GM23338 (cell line): Measurements from ENCODE around the gene MAGI1. TPM values are rescaled to one million over a fixed set of nuclear protein-coding genes. Genes with fewer than 3 reads are reported as not detected.

Source experiments
- ATAC-seq: fragments of 200-7000 bp; cut with Tn5 transposase; 3 replicates; pipeline ENCODE4 v1.9.1; 2020
- DNase-seq: peaks from one replicate; pipeline ENCODE4 v3.0.0-alpha.2; 2015; ENCODE audit warnings: low spot score
- H2AFZ ChIP-seq: fragments of 200-600 bp; sonication (generic); 2 replicates; pipeline ENCODE4 v1.8.0; 2016; ENCODE audit warnings: antibody characterized with exemption, mild to moderate bottlenecking, moderate library complexity
- H3F3A ChIP-seq: fragments of 200-600 bp; sonication (generic); replicated peaks from 2 replicates; pipeline ENCODE4 v1.8.0; 2017; ENCODE audit warnings: antibody characterized with exemption, mixed run types, low read depth
- H3K27ac ChIP-seq: fragments of 200-600 bp; sonication (generic); 2 replicates; pipeline ENCODE4 v1.6.1; 2016; ENCODE audit warnings: low read depth
- H3K27me3 ChIP-seq: fragments of 200-600 bp; sonication (generic); 2 replicates; pipeline ENCODE4 v1.8.0; 2016; ENCODE audit warnings: mild to moderate bottlenecking, mixed run types, moderate library complexity; ENCODE audit not compliant: insufficient read depth
- H3K36me3 ChIP-seq: fragments of 200-600 bp; sonication (generic); 2 replicates; pipeline ENCODE4 v1.8.0; 2016; ENCODE audit warnings: mild to moderate bottlenecking; ENCODE audit not compliant: insufficient read depth
- H3K4me1 ChIP-seq: fragments of 200-600 bp; sonication (generic); 2 replicates; pipeline ENCODE4 v1.8.0; 2016; ENCODE audit warnings: mild to moderate bottlenecking, moderate library complexity; ENCODE audit not compliant: insufficient read depth
- H3K4me2 ChIP-seq: fragments of 200-600 bp; sonication (generic); 2 replicates; pipeline ENCODE4 v1.7.1; 2017; ENCODE audit warnings: mixed run types
- H3K4me3 ChIP-seq: fragments of 200-600 bp; sonication (generic); 2 replicates; pipeline ENCODE4 v1.6.1; 2016; ENCODE audit warnings: mixed run types
- H3K79me2 ChIP-seq: fragments of 200-600 bp; sonication (generic); replicated peaks from 2 replicates; pipeline ENCODE4 v1.8.0; 2017; ENCODE audit warnings: mild to moderate bottlenecking; ENCODE audit not compliant: insufficient read depth
- H3K9me2 ChIP-seq: fragments of 200-600 bp; sonication (generic); 2 replicates; pipeline ENCODE4 v1.8.0; 2017; ENCODE audit not compliant: insufficient read depth
- H4K20me1 ChIP-seq: fragments of 200-600 bp; sonication (generic); replicated peaks from 2 replicates; pipeline ENCODE4 v1.8.0; 2017; ENCODE audit warnings: mild to moderate bottlenecking; ENCODE audit not compliant: insufficient read depth
- H3K27ac Mint-ChIP-seq: 2 replicates; pipeline ENCODE4 v1.8.0; 2020; ENCODE audit warnings: inconsistent platforms, mild to moderate bottlenecking, moderate library complexity, mixed read lengths
- H3K27me3 Mint-ChIP-seq: 3 replicates; pipeline ENCODE4 v1.8.0; 2022; ENCODE audit warnings: low read depth, mild to moderate bottlenecking, moderate library complexity, mixed read lengths, inconsistent platforms; ENCODE audit not compliant: insufficient read depth, poor library complexity
- H3K36me3 Mint-ChIP-seq: 3 replicates; pipeline ENCODE4 v1.8.0; 2021; ENCODE audit warnings: low read depth, mild to moderate bottlenecking, inconsistent platforms, moderate library complexity, mixed read lengths
- H3K4me1 Mint-ChIP-seq: 3 replicates; pipeline ENCODE4 v1.8.0; 2020; ENCODE audit warnings: mild to moderate bottlenecking, inconsistent platforms, mixed read lengths
- H3K4me3 Mint-ChIP-seq: 3 replicates; pipeline ENCODE4 v1.8.0; 2021; ENCODE audit warnings: moderate library complexity, mild to moderate bottlenecking, inconsistent platforms, mixed read lengths
- H3K9me3 Mint-ChIP-seq: 3 replicates; pipeline ENCODE4 v1.8.0; 2020; ENCODE audit warnings: moderate library complexity, mild to moderate bottlenecking, inconsistent platforms, mixed read lengths
- CREB1 ChIP-seq: fragments of 250-450 bp; sonication (Bioruptor Pico); IDR thresholded peaks from 2 replicates; pipeline ENCODE4 v1.5.0; 2020; ENCODE audit warnings: low read depth, mild to moderate bottlenecking, moderate library complexity
- CTCF ChIP-seq, 2 experiments: fragments of 200-600 bp in 1 of 2; sonication (generic) in 1 of 2; conservative IDR thresholded peaks; 2 replicates each; pipeline versions ENCODE4 v1.5.1 to v1.6.1; 2016 to 2017; ENCODE audit warnings: antibody characterized with exemption in 2 of 2, low read depth in 2 of 2, mild to moderate bottlenecking in 2 of 2, moderate library complexity in 1 of 2
- ETS1 ChIP-seq: IDR thresholded peaks from 2 replicates; pipeline ENCODE4 v1.6.1; 2016; ENCODE audit warnings: antibody characterized with exemption
- EZH2 ChIP-seq: fragments of 200-600 bp; sonication (generic); IDR thresholded peaks from one replicate; pipeline ENCODE4 v1.8.0; 2017; ENCODE audit warnings: antibody characterized with exemption, mild to moderate bottlenecking, low read depth; ENCODE audit not compliant: unreplicated experiment
- EZH2phosphoT487 ChIP-seq: fragments of 200-600 bp; sonication (generic); IDR thresholded peaks from one replicate; pipeline ENCODE4 v1.8.1; 2018; ENCODE audit warnings: antibody characterized with exemption; ENCODE audit not compliant: unreplicated experiment
- JUNB ChIP-seq: IDR thresholded peaks from one replicate; pipeline ENCODE4 v1.6.1; 2016; ENCODE audit warnings: antibody characterized with exemption; ENCODE audit not compliant: unreplicated experiment
- NANOG ChIP-seq: IDR thresholded peaks from 2 replicates; pipeline ENCODE4 v1.6.1; 2016; ENCODE audit warnings: antibody characterized with exemption, borderline replicate concordance
- POLR2AphosphoS5 ChIP-seq: IDR thresholded peaks from 2 replicates; pipeline ENCODE4 v1.6.1; 2016; ENCODE audit warnings: antibody characterized with exemption, low read depth
- REST ChIP-seq: IDR thresholded peaks from one replicate; pipeline ENCODE4 v1.6.1; 2018; ENCODE audit warnings: antibody characterized with exemption; ENCODE audit not compliant: unreplicated experiment
- STAT1 ChIP-seq: IDR thresholded peaks from one replicate; pipeline ENCODE4 v1.6.1; 2016; ENCODE audit warnings: antibody characterized with exemption; ENCODE audit not compliant: unreplicated experiment
- ZNF114 ChIP-seq: fragments of 250-450 bp; sonication (Bioruptor Pico); IDR thresholded peaks from 2 replicates; pipeline ENCODE4 v1.5.0; 2020; ENCODE audit warnings: mild to moderate bottlenecking, moderate library complexity
- ZNF331 ChIP-seq: fragments of 250-450 bp; sonication (Bioruptor Pico); IDR thresholded peaks from 2 replicates; pipeline ENCODE4 v1.5.0; 2020; ENCODE audit warnings: low read depth, mild to moderate bottlenecking, moderate library complexity
- polyA plus RNA-seq: library from polyadenylated mRNA; unstranded; fragments of >200 nt; fragmentation: Nextera tagmentation; extraction: Ambion mirVana; gene quantifications from 2 replicates; pipeline ENCODE4 v1.2.1, GENCODE V29; 2016
- total RNA-seq: library from RNA; depleted of rRNA; stranded (reverse); fragments of >200 nt; shearing (Covaris generic); gene quantifications from 2 replicates; pipeline ENCODE4 v1.2.3, GENCODE V29; 2014
- TF ChIP-seq, protein P1 (sequence below): fragments of 250-450 bp; sonication (Bioruptor Pico); IDR thresholded peaks from 2 replicates; pipeline ENCODE4 v1.5.0; 2020; ENCODE audit warnings: mild to moderate bottlenecking, moderate library complexity

The MAGI1 gene
- total and polyA plus RNA-seq, 2 experiments from 2014 or later: 27.4 to 71.2 TPM

DNA sequence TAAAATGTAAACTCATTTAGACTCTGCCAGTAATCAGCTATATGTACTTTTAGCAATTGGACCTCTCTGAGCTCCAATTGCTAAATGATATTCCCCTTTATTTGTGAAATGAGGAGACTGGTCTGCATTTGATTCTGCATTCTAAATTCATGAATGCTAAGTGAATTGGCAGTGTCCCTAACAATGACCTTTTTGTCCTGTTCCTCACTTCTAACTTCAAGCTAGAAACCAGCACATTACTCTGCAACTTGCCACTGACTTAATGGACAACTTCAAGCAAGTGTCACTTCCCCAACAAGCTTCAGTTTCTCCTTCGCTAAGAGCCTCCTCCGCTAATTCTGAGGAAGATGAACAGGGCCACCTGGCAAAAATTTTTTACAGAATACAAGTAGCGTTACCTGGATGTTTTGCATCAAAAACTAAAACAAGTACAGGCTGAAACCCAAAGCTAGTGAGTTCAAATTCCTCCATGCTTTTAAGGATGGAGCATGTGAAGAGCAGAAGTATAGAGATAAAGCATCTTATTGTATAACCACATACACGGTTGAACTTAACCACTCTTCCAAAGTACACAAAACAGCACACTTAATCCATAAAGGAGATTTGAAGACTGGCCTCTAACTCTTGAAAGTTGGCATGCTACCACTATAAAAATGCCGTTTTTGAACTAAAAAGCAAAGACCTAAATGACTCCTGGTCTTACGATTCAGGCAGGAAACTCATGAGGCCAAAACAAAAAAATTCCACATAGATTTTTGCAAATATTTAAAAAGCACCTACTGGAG lies 207.6 kb downstream of the MAGI1 start:
- no peak overlapping the region for H3K4me3 ChIP-seq
- Mint-ChIP-seq H3K36me3 (no peaks in the 10 kb centered on the region), H3K27ac (no peak overlapping the region), H3K9me3 (no peaks in the 10 kb centered on the region), H3K4me3 (no peak overlapping the region), H3K4me1 (peaks cover 65% of the 10 kb centered on the region), H3K27me3 (peaks cover 2% of the 10 kb centered on the region)
- no peak overlapping the region for H2AFZ ChIP-seq
- H3K4me1 ChIP-seq: peaks cover 30% of the 10 kb centered on the region
- DNase-seq (no peak), ATAC-seq (no peak)
- H3K27ac ChIP-seq: no peak overlapping the region
- no peaks in the 10 kb centered on the region for H3K36me3 ChIP-seq
- H3K27me3 ChIP-seq: no peaks in the 10 kb centered on the region
- no peak overlapping the region for H3K4me2 ChIP-seq
- H3F3A ChIP-seq: no peaks in the 10 kb centered on the region
- H3K9me2 ChIP-seq: no peaks in the 10 kb centered on the region; the same call in 1 of the 2 replicates
- peaks cover 4% of the 10 kb centered on the region; the same call in 1 of the 2 replicates for H4K20me1 ChIP-seq
- H3K79me2 ChIP-seq: peaks cover 20% of the 10 kb centered on the region; the same call in 1 of the 2 replicates
- TF ChIP-seq EZH2 (no peak), STAT1 (no peak), ZNF114 (CRISPR knock-in tag) (no peak), NANOG (no peak), REST (no peak), EZH2phosphoT487 (no peak), CTCF (conservative IDR thresholded peaks at IDR 0.05; ENCODE audit: low read depth in 2 of 2) (no peak), ZNF331 (no peak), CREB1 (CRISPR knock-in tag) (no peak), ETS1 (no peak), JUNB (no peak), POLR2AphosphoS5 (no peak)
- TF ChIP-seq, protein P1, sequence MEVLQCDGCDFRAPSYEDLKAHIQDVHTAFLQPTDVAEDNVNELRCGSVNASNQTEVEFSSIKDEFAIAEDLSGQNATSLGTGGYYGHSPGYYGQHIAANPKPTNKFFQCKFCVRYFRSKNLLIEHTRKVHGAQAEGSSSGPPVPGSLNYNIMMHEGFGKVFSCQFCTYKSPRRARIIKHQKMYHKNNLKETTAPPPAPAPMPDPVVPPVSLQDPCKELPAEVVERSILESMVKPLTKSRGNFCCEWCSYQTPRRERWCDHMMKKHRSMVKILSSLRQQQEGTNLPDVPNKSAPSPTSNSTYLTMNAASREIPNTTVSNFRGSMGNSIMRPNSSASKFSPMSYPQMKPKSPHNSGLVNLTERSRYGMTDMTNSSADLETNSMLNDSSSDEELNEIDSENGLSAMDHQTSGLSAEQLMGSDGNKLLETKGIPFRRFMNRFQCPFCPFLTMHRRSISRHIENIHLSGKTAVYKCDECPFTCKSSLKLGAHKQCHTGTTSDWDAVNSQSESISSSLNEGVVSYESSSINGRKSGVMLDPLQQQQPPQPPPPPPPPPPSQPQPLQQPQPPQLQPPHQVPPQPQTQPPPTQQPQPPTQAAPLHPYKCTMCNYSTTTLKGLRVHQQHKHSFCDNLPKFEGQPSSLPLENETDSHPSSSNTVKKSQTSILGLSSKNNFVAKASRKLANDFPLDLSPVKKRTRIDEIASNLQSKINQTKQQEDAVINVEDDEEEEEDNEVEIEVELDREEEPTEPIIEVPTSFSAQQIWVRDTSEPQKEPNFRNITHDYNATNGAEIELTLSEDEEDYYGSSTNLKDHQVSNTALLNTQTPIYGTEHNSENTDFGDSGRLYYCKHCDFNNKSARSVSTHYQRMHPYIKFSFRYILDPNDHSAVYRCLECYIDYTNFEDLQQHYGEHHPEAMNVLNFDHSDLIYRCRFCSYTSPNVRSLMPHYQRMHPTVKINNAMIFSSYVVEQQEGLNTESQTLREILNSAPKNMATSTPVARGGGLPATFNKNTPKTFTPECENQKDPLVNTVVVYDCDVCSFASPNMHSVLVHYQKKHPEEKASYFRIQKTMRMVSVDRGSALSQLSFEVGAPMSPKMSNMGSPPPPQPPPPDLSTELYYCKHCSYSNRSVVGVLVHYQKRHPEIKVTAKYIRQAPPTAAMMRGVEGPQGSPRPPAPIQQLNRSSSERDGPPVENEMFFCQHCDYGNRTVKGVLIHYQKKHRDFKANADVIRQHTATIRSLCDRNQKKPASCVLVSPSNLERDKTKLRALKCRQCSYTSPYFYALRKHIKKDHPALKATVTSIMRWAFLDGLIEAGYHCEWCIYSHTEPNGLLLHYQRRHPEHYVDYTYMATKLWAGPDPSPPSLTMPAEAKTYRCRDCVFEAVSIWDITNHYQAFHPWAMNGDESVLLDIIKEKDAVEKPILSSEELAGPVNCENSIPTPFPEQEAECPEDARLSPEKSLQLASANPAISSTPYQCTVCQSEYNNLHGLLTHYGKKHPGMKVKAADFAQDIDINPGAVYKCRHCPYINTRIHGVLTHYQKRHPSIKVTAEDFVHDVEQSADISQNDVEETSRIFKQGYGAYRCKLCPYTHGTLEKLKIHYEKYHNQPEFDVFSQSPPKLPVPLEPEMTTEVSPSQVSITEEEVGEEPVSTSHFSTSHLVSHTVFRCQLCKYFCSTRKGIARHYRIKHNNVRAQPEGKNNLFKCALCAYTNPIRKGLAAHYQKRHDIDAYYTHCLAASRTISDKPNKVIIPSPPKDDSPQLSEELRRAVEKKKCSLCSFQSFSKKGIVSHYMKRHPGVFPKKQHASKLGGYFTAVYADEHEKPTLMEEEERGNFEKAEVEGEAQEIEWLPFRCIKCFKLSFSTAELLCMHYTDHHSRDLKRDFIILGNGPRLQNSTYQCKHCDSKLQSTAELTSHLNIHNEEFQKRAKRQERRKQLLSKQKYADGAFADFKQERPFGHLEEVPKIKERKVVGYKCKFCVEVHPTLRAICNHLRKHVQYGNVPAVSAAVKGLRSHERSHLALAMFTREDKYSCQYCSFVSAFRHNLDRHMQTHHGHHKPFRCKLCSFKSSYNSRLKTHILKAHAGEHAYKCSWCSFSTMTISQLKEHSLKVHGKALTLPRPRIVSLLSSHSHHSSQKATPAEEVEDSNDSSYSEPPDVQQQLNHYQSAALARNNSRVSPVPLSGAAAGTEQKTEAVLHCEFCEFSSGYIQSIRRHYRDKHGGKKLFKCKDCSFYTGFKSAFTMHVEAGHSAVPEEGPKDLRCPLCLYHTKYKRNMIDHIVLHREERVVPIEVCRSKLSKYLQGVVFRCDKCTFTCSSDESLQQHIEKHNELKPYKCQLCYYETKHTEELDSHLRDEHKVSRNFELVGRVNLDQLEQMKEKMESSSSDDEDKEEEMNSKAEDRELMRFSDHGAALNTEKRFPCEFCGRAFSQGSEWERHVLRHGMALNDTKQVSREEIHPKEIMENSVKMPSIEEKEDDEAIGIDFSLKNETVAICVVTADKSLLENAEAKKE (CRISPR knock-in tag): no peak
